NCI-H146 treated with DMSO at 0.1 percent for 48 hours (cell line): ENCODE measurements around the gene ZFY.

Experiments used
- DNase-seq: peaks from one replicate; lab custom pipeline; 2025; ENCODE audit not compliant: unreplicated experiment; lab: John Stamatoyannopoulos, UW

ZFY gene

GRCh38 chrY:2934861-2935715, at the start of gene ZFY:
TSS of gene ZFY (plus strand) at chrY:2935381. CDS start at chrY:2953937, 18,556 bp downstream.
- DNase-seq, result no peak

- DNase-seq, result no peak
Measured at GRCh38 chrY:2885880-2886279, 49.3 kb upstream of the ZFY start.

- DNase-seq, result no peak
Measured at GRCh38 chrY:2887386-2887785, 47.8 kb upstream of the ZFY start.

DNA sequence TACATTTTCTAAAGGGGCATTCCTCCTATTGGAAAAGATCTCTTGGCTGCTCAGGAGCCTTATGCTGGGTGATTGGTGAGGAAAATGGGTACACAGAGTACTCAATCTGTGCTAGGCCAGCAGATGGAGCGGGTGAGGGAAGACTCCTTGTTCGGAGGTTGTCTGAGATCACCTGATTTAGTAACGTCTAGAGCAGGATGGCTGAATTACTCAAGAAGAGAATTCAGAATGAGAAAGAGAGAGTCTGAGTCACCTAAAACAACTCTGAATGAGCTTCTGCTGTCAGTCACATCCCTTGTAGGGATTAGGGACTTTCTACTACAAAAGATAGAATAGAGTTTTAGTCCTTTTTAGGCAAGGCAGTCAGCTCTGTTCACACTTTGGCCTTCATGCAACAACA, 47.2 kb upstream of the ZFY start:
- no peak for DNase-seq

GRCh38 chrY:2893471-2893870, 41.7 kb upstream of the ZFY start:
- DNase-seq, result no peak

DNA sequence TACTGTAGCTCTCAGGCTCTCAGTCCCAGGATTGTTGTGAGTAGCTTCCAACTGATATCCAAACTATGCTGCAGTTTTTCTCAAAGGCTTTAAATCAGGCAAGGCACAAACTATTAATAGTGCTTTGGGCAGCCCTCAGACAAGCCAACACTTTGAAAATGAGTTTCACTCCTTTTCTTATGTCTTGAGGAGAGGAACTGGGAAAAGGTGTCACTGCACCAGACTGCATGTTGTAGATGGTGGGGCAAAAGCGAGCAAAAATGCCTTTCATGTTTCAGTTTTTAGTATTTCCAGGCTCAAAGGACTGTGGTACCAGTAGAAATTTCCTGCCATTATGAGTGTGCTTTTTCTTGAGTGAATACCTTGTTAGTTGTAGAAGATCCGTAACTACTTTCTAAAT, 39.1 kb upstream of the ZFY start:
- DNase-seq, result no peak

DNA sequence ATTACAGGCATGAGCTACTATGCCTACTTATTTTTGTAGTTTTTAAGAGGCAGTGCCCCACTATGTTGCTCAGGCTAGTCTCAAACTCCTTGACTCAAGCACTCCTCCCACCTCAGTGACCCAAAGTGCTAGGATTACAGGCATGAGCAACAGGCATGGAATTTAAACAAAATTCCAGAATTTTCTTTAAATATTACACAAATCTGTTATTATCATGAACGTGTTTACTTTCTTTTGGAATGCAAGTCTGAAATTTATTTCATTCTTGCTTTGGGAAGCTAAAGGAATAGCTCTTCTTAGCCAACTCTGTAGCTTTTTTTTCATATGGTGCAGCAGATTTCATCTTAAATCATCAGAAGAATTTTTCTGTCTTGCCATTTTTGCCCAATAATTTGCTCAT, 27.8 kb upstream of the ZFY start:
- DNase-seq, result no peak

- DNase-seq, result no peak
Measured at GRCh38 chrY:2913066-2913815, 21.9 kb upstream of the ZFY start.

- no peak for DNase-seq
Measured at GRCh38 chrY:2934078-2934477, 1.1 kb upstream of the ZFY start.

GRCh38 chrY:2935716-2936435, 695 bp downstream of the ZFY start:
- DNase-seq, result no peak

DNA sequence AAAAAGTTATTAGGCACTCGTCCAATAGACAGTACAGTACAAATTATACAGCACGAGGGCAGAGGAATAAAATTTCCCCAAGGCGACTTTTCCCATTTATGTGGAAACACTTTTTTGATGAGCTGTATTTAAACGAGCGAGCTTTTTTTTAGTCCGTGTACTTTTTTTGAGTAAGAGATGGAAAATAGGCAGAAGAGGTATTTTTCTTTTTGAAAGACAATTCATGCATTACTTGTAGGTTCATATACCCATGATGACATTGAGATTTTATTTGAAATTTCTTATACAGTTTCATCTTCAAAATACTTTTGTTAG, 1.2 kb downstream of the ZFY start:
- DNase-seq, result no peak

DNA sequence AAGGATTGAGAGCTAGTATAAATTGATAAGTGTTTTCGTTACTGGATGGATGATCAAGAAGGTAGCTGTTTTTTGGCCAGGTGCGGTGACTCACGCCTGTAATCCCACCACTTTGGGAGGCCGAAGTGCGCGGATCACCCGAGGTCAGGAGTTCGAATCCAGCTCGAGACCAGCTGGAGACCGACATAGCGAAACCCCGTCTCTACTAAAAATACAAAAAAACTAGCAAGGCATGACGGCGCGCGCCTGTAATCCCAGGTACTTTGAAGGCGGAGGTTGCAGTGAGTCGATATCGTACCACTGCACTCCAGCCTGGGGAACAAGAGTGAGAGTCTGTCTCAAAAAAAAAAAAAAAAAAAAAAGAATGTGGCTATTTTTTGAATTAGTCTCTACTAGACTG, 2.0 kb downstream of the ZFY start:
- DNase-seq, result no peak

DNA sequence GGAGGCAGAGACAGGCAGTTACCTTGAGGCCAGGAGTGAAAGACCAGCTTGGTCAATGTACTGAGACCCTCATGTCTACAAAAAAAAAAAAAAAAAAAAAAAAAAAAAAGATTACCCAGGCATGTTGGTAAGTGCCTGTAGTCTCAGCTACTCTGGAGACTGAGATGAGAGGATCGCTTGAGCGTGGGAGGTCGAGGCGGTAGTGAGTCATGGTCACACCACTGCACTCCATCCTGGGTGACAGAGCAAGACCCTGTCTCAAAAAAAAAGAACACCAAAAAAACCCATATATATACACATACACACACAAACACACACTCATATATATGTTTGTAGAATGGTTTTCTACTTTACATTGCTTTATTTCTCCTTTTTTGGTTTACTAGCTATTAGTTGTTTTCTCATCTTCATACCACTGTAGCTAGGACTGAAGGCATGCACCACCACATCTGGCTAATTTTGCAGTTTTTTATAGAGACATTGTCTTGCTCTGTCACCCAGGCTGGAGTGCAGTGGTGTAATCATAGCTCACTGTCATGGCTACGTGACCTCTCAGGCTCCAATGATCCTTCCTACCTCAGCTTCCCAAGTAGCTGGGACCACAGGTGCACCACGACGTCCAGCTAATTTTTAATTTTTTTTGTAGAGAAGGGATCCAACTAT, 14.5 kb downstream of the ZFY start:
- no peak for DNase-seq

- no peak for DNase-seq
Measured at GRCh38 chrY:2950655-2951054, 15.5 kb downstream of the ZFY start.

- DNase-seq, result no peak
Measured at GRCh38 chrY:2952912-2953311, 17.7 kb downstream of the ZFY start.

GRCh38 chrY:2954735-2955134, 19.6 kb downstream of the ZFY start:
- DNase-seq, result no peak

- no peak for DNase-seq
Measured at GRCh38 chrY:2955561-2955960, 20.4 kb downstream of the ZFY start.

GRCh38 chrY:2962061-2962460, 26.9 kb downstream of the ZFY start:
- DNase-seq, result no peak

DNA sequence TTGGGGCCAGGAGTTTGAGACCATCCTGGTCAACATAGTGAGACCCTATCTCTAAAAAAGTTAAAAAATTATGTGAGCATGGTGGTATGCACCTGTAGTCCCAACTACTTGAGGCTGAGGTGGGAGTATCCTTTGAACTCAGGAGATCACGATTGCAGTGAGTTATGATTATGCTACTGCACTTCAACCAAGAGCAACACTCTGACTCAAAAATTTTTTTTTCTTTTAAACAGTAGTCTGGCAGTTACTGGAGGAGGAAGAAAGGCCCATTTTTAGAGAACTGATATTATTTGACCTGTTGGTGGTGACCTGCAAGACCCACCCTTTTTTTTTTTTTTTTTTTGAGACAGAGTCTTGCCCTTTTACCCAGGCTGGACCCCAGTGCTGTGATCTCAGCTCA, 29.6 kb downstream of the ZFY start:
- DNase-seq, result no peak

DNA sequence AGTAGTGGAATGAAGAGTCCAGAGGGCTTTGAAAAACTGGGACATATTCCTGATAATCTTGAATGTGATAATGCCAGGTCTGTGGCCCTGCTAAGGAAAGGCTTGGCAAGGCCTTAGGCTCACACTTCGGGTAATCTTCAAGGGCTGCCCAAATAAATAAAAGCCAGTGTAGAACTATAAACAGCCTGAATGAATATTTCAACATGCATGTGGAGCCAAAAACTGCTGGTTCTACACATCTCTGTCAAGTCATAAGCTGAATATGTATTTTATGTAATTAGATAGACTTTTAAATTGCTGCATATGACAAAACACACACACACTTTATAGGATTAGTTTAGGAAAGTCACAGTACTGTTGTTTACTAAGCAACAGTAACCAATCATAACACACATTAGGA, 30.4 kb downstream of the ZFY start:
- DNase-seq, result no peak

- no peak for DNase-seq
Measured at GRCh38 chrY:2969561-2969960, 34.4 kb downstream of the ZFY start.
